ENCODE measurements around the gene TMEM205.
"Not testable (repeated sequence)": the region's sequence is repeated elsewhere in the genome, so short reads cannot be mapped to it uniquely, and the experiment has no call there.

- not testable (repeated sequence) for TF ChIP-seq GABPA (IDR thresholded peaks at IDR 0.05; ENCODE audit: low read depth); POLR2AphosphoS5 (IDR thresholded peaks at IDR 0.05; ENCODE audit: low read depth); CTCF (IDR thresholded peaks at IDR 0.05; ENCODE audit: insufficient read depth, low read length); REST (IDR thresholded peaks at IDR 0.05; ENCODE audit: insufficient replicate concordance, low read depth); SPI1 (IDR thresholded peaks at IDR 0.05; ENCODE audit: borderline replicate concordance, low read depth)
Observed at GRCh38 chr19:11340099-11340467, 6.0 kb downstream of the TMEM205 start.

All from HL-60 (cell line).